Measurements from ENCODE around the gene SERHL2. TPM values are rescaled to one million over a fixed set of nuclear protein-coding genes. Genes with fewer than 3 reads are reported as not detected.
A peak's percentile ranks its signal among the peaks of the same experiment; 100 is the strongest.
"Not testable (repeated sequence)": the region's sequence is repeated elsewhere in the genome, so short reads cannot be mapped to it uniquely, and the experiment has no call there.

Gene SERHL2
- total RNA-seq, 2 experiments from 2014 or later: 0.83 to 0.97 TPM

GRCh38 chr22:42519525-42520401 lies 34.0 kb upstream of the SERHL2 start, which contains the start of gene RRP7A:
Gene RRP7A (minus strand): TSS chr22:42519796. CDS start chr22:42519786, 10 bp downstream.
- POLR2A ChIA-PET: no interaction called here
- peaks cover 7% of the 10 kb centered on the region for H3K36me3 Mint-ChIP-seq (ENCODE audit: low read depth)
- DNase-seq: peak; percentile 85
- peaks cover 13% of the 10 kb centered on the region for H3K4me1 Mint-ChIP-seq
- CTCF ChIA-PET: no interaction called here
- peak within 1 kb of the TSS; percentile 97 for H3K4me3 Mint-ChIP-seq
- no peaks in the 10 kb centered on the region for H3K9me3 Mint-ChIP-seq
- no peaks in the 10 kb centered on the region for H3K27me3 Mint-ChIP-seq
- peak within 1 kb of the TSS; percentile 96 for H3K27ac Mint-ChIP-seq

- Mint-ChIP-seq H3K9me3 (no peaks in the 10 kb centered on the region), H3K27ac (no peak overlapping the region), H3K36me3 (ENCODE audit: low read depth) (peaks cover 5% of the 10 kb centered on the region), H3K27me3 (peaks cover 2% of the 10 kb centered on the region), H3K4me3 (no peak overlapping the region), H3K4me1 (peaks cover 13% of the 10 kb centered on the region)
- ChIA-PET POLR2A (no interaction called here), CTCF (interaction anchor here (1.6 kb wide), 1 partner anchor 12 kb away, joined by 4 read pairs; no protein-coding TSS in a partner anchor)
- no peak for DNase-seq
Measured at GRCh38 chr22:42521228-42521546, 32.6 kb upstream of the SERHL2 start.

GRCh38 chr22:42522546-42522945 lies 31.2 kb upstream of the SERHL2 start:
- H3K4me3 Mint-ChIP-seq: no peak overlapping the region

GRCh38 chr22:42528591-42529307 lies 25.0 kb upstream of the SERHL2 start:
- peaks cover 4% of the 10 kb centered on the region for H3K27me3 Mint-ChIP-seq
- no peak overlapping the region for H3K27ac Mint-ChIP-seq
- ChIA-PET CTCF (no interaction called here), POLR2A (no interaction called here)
- peaks cover 18% of the 10 kb centered on the region for H3K4me1 Mint-ChIP-seq
- no peaks in the 10 kb centered on the region for H3K36me3 Mint-ChIP-seq (ENCODE audit: low read depth)
- H3K4me3 Mint-ChIP-seq: no peak overlapping the region
- no peak for DNase-seq
- H3K9me3 Mint-ChIP-seq: no peaks in the 10 kb centered on the region

More at GRCh38 chr22:42522546-42522945, 31.2 kb upstream of the SERHL2 start:
- POLR2A ChIA-PET: no interaction called here
- peaks cover 5% of the 10 kb centered on the region for H3K36me3 Mint-ChIP-seq (ENCODE audit: low read depth)
- no peaks in the 10 kb centered on the region for H3K9me3 Mint-ChIP-seq
- DNase-seq: no peak
- peaks cover 13% of the 10 kb centered on the region for H3K4me1 Mint-ChIP-seq
- H3K27me3 Mint-ChIP-seq: peaks cover 4% of the 10 kb centered on the region
- H3K27ac Mint-ChIP-seq: no peak overlapping the region
- CTCF ChIA-PET: interaction anchor here (0.7 kb wide), 1 partner anchor 10 kb away, joined by 3 read pairs; no protein-coding TSS in a partner anchor

- H3K4me3 Mint-ChIP-seq, POLR2A ChIA-PET, H3K27me3 Mint-ChIP-seq: not testable (repeated sequence)
Measured at GRCh38 chr22:42529435-42529834, 24.3 kb upstream of the SERHL2 start.

GRCh38 chr22:42531401-42532084 lies 22.2 kb upstream of the SERHL2 start:
- H3K36me3 Mint-ChIP-seq (ENCODE audit: low read depth); H3K4me3 Mint-ChIP-seq; DNase-seq; POLR2A ChIA-PET; H3K27ac Mint-ChIP-seq; H3K27me3 Mint-ChIP-seq; H3K9me3 Mint-ChIP-seq: not testable (repeated sequence)
- CTCF ChIA-PET: interaction anchor here (0.6 to 3.8 kb wide), 2 partner anchors 12 to 49 kb away, joined by 4 to 15 read pairs; no protein-coding TSS in a partner anchor
- peaks cover 21% of the 10 kb centered on the region for H3K4me1 Mint-ChIP-seq

More at GRCh38 chr22:42529435-42529834, 24.3 kb upstream of the SERHL2 start:
- H3K27ac Mint-ChIP-seq; H3K36me3 Mint-ChIP-seq (ENCODE audit: low read depth); CTCF ChIA-PET; DNase-seq; H3K9me3 Mint-ChIP-seq: not testable (repeated sequence)
- peaks cover 21% of the 10 kb centered on the region for H3K4me1 Mint-ChIP-seq

- Mint-ChIP-seq H3K27me3 (no peaks in the 10 kb centered on the region), H3K4me3 (peak overlapping the region; percentile 46), H3K36me3 (ENCODE audit: low read depth) (no peaks in the 10 kb centered on the region), H3K9me3 (no peaks in the 10 kb centered on the region), H3K4me1 (peaks cover 29% of the 10 kb centered on the region), H3K27ac (peak overlapping the region; percentile 87)
- POLR2A ChIA-PET: no interaction called here
- CTCF ChIA-PET: interaction anchor here (1.2 to 3.8 kb wide), 5 partner anchors 10 to 225 kb away, joined by 3 to 15 read pairs (median 5); no protein-coding TSS in a partner anchor
- DNase-seq: no peak
Measured at GRCh38 chr22:42533638-42533977, 20.1 kb upstream of the SERHL2 start.

GRCh38 chr22:42535082-42535731 lies 18.5 kb upstream of the SERHL2 start:
- CTCF ChIA-PET: interaction anchor here (0.9 to 3.8 kb wide), 3 partner anchors 9 to 227 kb away, joined by 3 to 15 read pairs (median 3); no protein-coding TSS in a partner anchor
- peaks cover 26% of the 10 kb centered on the region for H3K4me1 Mint-ChIP-seq
- DNase-seq; H3K36me3 Mint-ChIP-seq (ENCODE audit: low read depth); H3K27me3 Mint-ChIP-seq; H3K27ac Mint-ChIP-seq; H3K4me3 Mint-ChIP-seq; H3K9me3 Mint-ChIP-seq; POLR2A ChIA-PET: not testable (repeated sequence)

- ChIA-PET CTCF (no interaction called here), POLR2A (no interaction called here)
- DNase-seq: no peak
- no peaks in the 10 kb centered on the region for H3K9me3 Mint-ChIP-seq
- H3K27ac Mint-ChIP-seq: no peak overlapping the region
- H3K4me1 Mint-ChIP-seq: peaks cover 26% of the 10 kb centered on the region
- no peaks in the 10 kb centered on the region for H3K27me3 Mint-ChIP-seq
- no peaks in the 10 kb centered on the region for H3K36me3 Mint-ChIP-seq (ENCODE audit: low read depth)
- no peak overlapping the region for H3K4me3 Mint-ChIP-seq
Measured at GRCh38 chr22:42536166-42536565, 17.6 kb upstream of the SERHL2 start.

GRCh38 chr22:42536634-42537033 lies 17.1 kb upstream of the SERHL2 start:
- CTCF ChIA-PET: interaction anchor here (0.6 to 1.4 kb wide), 2 partner anchors 9 to 606 kb away, joined by 3 to 5 read pairs; no protein-coding TSS in a partner anchor
- POLR2A ChIA-PET: not testable (repeated sequence)

GRCh38 chr22:42537199-42537831 lies 16.4 kb upstream of the SERHL2 start:
- not testable (repeated sequence) for H3K9me3 Mint-ChIP-seq

More at GRCh38 chr22:42536634-42537033, 17.1 kb upstream of the SERHL2 start:
- DNase-seq; H3K4me3 Mint-ChIP-seq; H3K9me3 Mint-ChIP-seq; H3K27me3 Mint-ChIP-seq; H3K36me3 Mint-ChIP-seq (ENCODE audit: low read depth); H3K27ac Mint-ChIP-seq: not testable (repeated sequence)
- peaks cover 26% of the 10 kb centered on the region for H3K4me1 Mint-ChIP-seq

GRCh38 chr22:42539236-42539771 lies 14.5 kb upstream of the SERHL2 start:
- H3K9me3 Mint-ChIP-seq; DNase-seq; H3K27ac Mint-ChIP-seq; CTCF ChIA-PET; H3K4me3 Mint-ChIP-seq; H3K4me1 Mint-ChIP-seq; H3K27me3 Mint-ChIP-seq; H3K36me3 Mint-ChIP-seq (ENCODE audit: low read depth); POLR2A ChIA-PET: not testable (repeated sequence)

More at GRCh38 chr22:42537199-42537831, 16.4 kb upstream of the SERHL2 start:
- peak overlapping the region; percentile 50 for H3K27ac Mint-ChIP-seq
- POLR2A ChIA-PET; H3K36me3 Mint-ChIP-seq (ENCODE audit: low read depth); H3K27me3 Mint-ChIP-seq; H3K4me3 Mint-ChIP-seq; DNase-seq: not testable (repeated sequence)
- peaks cover 22% of the 10 kb centered on the region for H3K4me1 Mint-ChIP-seq
- CTCF ChIA-PET: interaction anchor here (0.6 to 1.4 kb wide), 2 partner anchors 8 to 606 kb away, joined by 3 to 5 read pairs; no protein-coding TSS in a partner anchor

All from activated CD4-positive, alpha-beta T cell treated with anti-CD3 and anti-CD28 coated beads, Interleukin-2, amount 10 ng/mL, durations not matched to agents 7 days and 5 days (primary cell).